ENCODE measurements around the gene RNF222. TPM values are rescaled to one million over a fixed set of nuclear protein-coding genes. Genes with fewer than 3 reads are reported as not detected.

Gene RNF222
- total and polyA plus RNA-seq, 4 donors, result not detected

GRCh38 chr17:8426094-8426720 is 28.6 kb upstream of the RNF222 start:
- peaks cover 0 to 4% (median 0%) of the 10 kb centered on the region in 5 donors for H3K4me1 ChIP-seq (ENCODE audit: control insufficient read depth in 5 of 5, insufficient read depth in 5 of 5, low read length in 5 of 5)
- DNase-seq, result no peak

GRCh38 chr17:8421571-8421970 is 23.9 kb upstream of the RNF222 start:
- WGBS, 2 donors, result 48 to 67% methylated on average over 3 of the region's 3 CpGs
- H3K36me3 ChIP-seq (ENCODE audit: control insufficient read depth in 4 of 4, insufficient read depth in 4 of 4, low read length in 4 of 4), result no peaks in the 10 kb centered on the region
- no peak for DNase-seq
- TF ChIP-seq CTCF (IDR thresholded peaks at IDR 0.05; ENCODE audit: control extremely low read depth, extremely low read depth), result no peak
- no peak overlapping the region for H3K27ac ChIP-seq (ENCODE audit: low read depth in 1 of 2, low read length in 1 of 2)
- ATAC-seq (ENCODE audit: insufficient read depth, low FRiP score), result no peak
- H3K9me3 ChIP-seq (ENCODE audit: control insufficient read depth in 4 of 4, insufficient read depth in 3 of 4, low read length in 3 of 4), result no peaks in the 10 kb centered on the region
- peaks cover 0 to 8% (median 0%) of the 10 kb centered on the region in 3 donors for H3K27me3 ChIP-seq (ENCODE audit: control insufficient read depth in 3 of 3, insufficient read depth in 3 of 3, low read length in 2 of 3)
- no peak overlapping the region for H3K9ac ChIP-seq (ENCODE audit: insufficient read depth in 1 of 2, low read length in 2 of 2)
- H3K4me3 ChIP-seq, result no peak overlapping the region
- peaks cover 0 to 13% (median 7%) of the 10 kb centered on the region in 5 donors for H3K4me1 ChIP-seq (ENCODE audit: control insufficient read depth in 5 of 5, insufficient read depth in 5 of 5, low read length in 5 of 5)

More at GRCh38 chr17:8426094-8426720, 28.6 kb upstream of the RNF222 start:
- no peak overlapping the region for H3K9ac ChIP-seq (ENCODE audit: insufficient read depth in 1 of 2, low read length in 2 of 2)
- no peak overlapping the region for H3K27ac ChIP-seq (ENCODE audit: low read depth in 1 of 2, low read length in 1 of 2)
- H3K36me3 ChIP-seq (ENCODE audit: control insufficient read depth in 4 of 4, insufficient read depth in 4 of 4, low read length in 4 of 4), result no peaks in the 10 kb centered on the region
- ATAC-seq (ENCODE audit: insufficient read depth, low FRiP score), result no peak
- H3K4me3 ChIP-seq, result no peak overlapping the region
- no peaks in the 10 kb centered on the region for H3K9me3 ChIP-seq (ENCODE audit: control insufficient read depth in 4 of 4, insufficient read depth in 3 of 4, low read length in 3 of 4)
- peaks cover 0 to 4% (median 0%) of the 10 kb centered on the region in 3 donors for H3K27me3 ChIP-seq (ENCODE audit: control insufficient read depth in 3 of 3, insufficient read depth in 3 of 3, low read length in 2 of 3)
- no peak for TF ChIP-seq CTCF (IDR thresholded peaks at IDR 0.05; ENCODE audit: control extremely low read depth, extremely low read depth)
- WGBS, 2 donors, result 69 to 89% methylated on average over 6 of the region's 6 CpGs

- no peak for TF ChIP-seq CTCF (IDR thresholded peaks at IDR 0.05; ENCODE audit: control extremely low read depth, extremely low read depth)
- peaks cover 0 to 12% (median 0%) of the 10 kb centered on the region in 3 donors for H3K27me3 ChIP-seq (ENCODE audit: control insufficient read depth in 3 of 3, insufficient read depth in 3 of 3, low read length in 2 of 3)
- H3K4me3 ChIP-seq, result no peak overlapping the region
- H3K27ac ChIP-seq (ENCODE audit: low read depth in 1 of 2, low read length in 1 of 2), result peak overlapping the region; percentile 16 to 85
- H3K9ac ChIP-seq (ENCODE audit: insufficient read depth in 1 of 2, low read length in 2 of 2), result no peak overlapping the region
- 12 to 22% methylated on average over 5 of the region's 5 CpGs for WGBS, 2 donors
- ATAC-seq (ENCODE audit: insufficient read depth, low FRiP score) (peak; percentile 83), DNase-seq (peak; percentile 81 to 94 (median 92))
- H3K36me3 ChIP-seq (ENCODE audit: control insufficient read depth in 4 of 4, insufficient read depth in 4 of 4, low read length in 4 of 4), result no peaks in the 10 kb centered on the region
- peaks cover 0 to 13% (median 7%) of the 10 kb centered on the region in 5 donors for H3K4me1 ChIP-seq (ENCODE audit: control insufficient read depth in 5 of 5, insufficient read depth in 5 of 5, low read length in 5 of 5)
- no peaks in the 10 kb centered on the region for H3K9me3 ChIP-seq (ENCODE audit: control insufficient read depth in 4 of 4, insufficient read depth in 3 of 4, low read length in 3 of 4)
These were observed 22.7 kb upstream of the RNF222 start for GRCh38 chr17:8420041-8420934.

Data from lung (tissue), 12 donors.